Panc1 (cell line): ENCODE results near the gene EVL. TPM values are rescaled to one million over a fixed set of nuclear protein-coding genes. Genes with fewer than 3 reads are reported as not detected.

ENCODE experiments used
- ATAC-seq: fragments of 200-7000 bp; cut with Tn5 transposase; 2 replicates; pipeline ENCODE4 v1.9.1; 2020; ENCODE audit warnings: mild to moderate bottlenecking, moderate library complexity
- BruUV-seq: library from RNA; stranded (reverse); fragments of 400-500 nt; replicated peaks from 2 replicates; lab custom pipeline; 2021; lab: Mats Ljungman, UMichigan
- CTCF ChIA-PET: fragments of 300-600 bp; sonication (Branson Sonifier 250); formaldehyde crosslinking; loops from one replicate; lab custom pipeline; 2022; ENCODE audit warnings: antibody characterized with exemption; lab: Charles Lee
- POLR2A ChIA-PET: fragments of 300-600 bp; sonication (Branson Sonifier 250); formaldehyde crosslinking; loops from one replicate; lab custom pipeline; 2022; ENCODE audit warnings: antibody characterized with exemption; lab: Charles Lee
- DNase-seq: peaks from one replicate; pipeline ENCODE4 v3.0.0-alpha.2; 2010; ENCODE audit warnings: low read depth, low spot score
- H3K27ac ChIP-seq: 2 replicates; pipeline ENCODE4 v1.5.1; 2011; ENCODE audit warnings: mild to moderate bottlenecking, low read length, inconsistent platforms
- H3K27me3 ChIP-seq: fragments of 200-500 bp; sonication (Bioruptor generic); 2 replicates; pipeline ENCODE4 v1.6.0; 2014; ENCODE audit warnings: low read length, inconsistent platforms; ENCODE audit not compliant: control insufficient read depth, insufficient read depth
- H3K36me3 ChIP-seq: fragments of 200-500 bp; sonication (Bioruptor generic); 2 replicates; pipeline ENCODE4 v1.5.1; 2014; ENCODE audit warnings: inconsistent platforms, mild to moderate bottlenecking, low read length, moderate library complexity; ENCODE audit not compliant: control insufficient read depth, insufficient read depth
- H3K4me1 ChIP-seq: 2 replicates; pipeline ENCODE4 v1.5.1; 2011; ENCODE audit warnings: inconsistent platforms, mild to moderate bottlenecking, low read length, moderate library complexity; ENCODE audit not compliant: control insufficient read depth, insufficient read depth
- H3K4me3 ChIP-seq, 2 experiments: 2 replicates each; pipeline ENCODE4 v1.5.1; 2011 to 2012; ENCODE audit warnings: low read depth in 2 of 2, low read length in 2 of 2, mild to moderate bottlenecking in 2 of 2, inconsistent platforms in 1 of 2, moderate library complexity in 1 of 2
- H3K9me3 ChIP-seq: fragments of 200-500 bp; sonication (Bioruptor generic); 2 replicates; pipeline ENCODE4 v1.5.1; 2014; ENCODE audit warnings: low read depth, mild to moderate bottlenecking, inconsistent platforms, low read length, moderate library complexity; ENCODE audit not compliant: control insufficient read depth, insufficient read depth
- CTCF ChIP-seq: fragments of 450-650 bp; IDR thresholded peaks from 2 replicates; pipeline ENCODE4 v1.5.1; 2017; ENCODE audit warnings: mild to moderate bottlenecking
- POLR2AphosphoS5 ChIP-seq: IDR thresholded peaks from 2 replicates; pipeline ENCODE4 v1.6.1; 2012; ENCODE audit warnings: mild to moderate bottlenecking, low read depth, low read length, moderate library complexity
- REST ChIP-seq, 2 experiments: IDR thresholded peaks; 2 replicates each; pipeline ENCODE4 v1.6.1; 2011 to 2012; ENCODE audit warnings: low read depth in 2 of 2, control low read depth in 1 of 2, low read length in 1 of 2, mild to moderate bottlenecking in 1 of 2, moderate library complexity in 1 of 2; ENCODE audit not compliant: insufficient read depth in 1 of 2
- SIN3A ChIP-seq: IDR thresholded peaks from 2 replicates; pipeline ENCODE4 v1.6.1; 2012; ENCODE audit warnings: low read depth, mild to moderate bottlenecking, low read length, moderate library complexity, borderline replicate concordance; ENCODE audit not compliant: insufficient read depth
- TCF7L2 ChIP-seq: IDR thresholded peaks from 2 replicates; pipeline ENCODE4 v1.6.1; 2011; ENCODE audit warnings: mild to moderate bottlenecking, low read depth, low read length, inconsistent platforms
- in situ Hi-C: cut with HindIII; loops from 2 replicates; pipeline ENCODE4 v1.10.0; 2016; ENCODE audit warnings: low sequenced_read_pairs, low pct_unique_long_range_greater_than_20kb
- intact Hi-C: fragments of 100-400 bp; cut with micrococcal nuclease; formaldehyde crosslinking; loops from one replicate; pipeline ENCODE4 v1.10.0; 2022; ENCODE audit not compliant: unreplicated experiment
- total RNA-seq: library from RNA; stranded (reverse); gene quantifications from one replicate; pipeline ENCODE4 v1.2.1, GENCODE V29; 2021; ENCODE audit not compliant: unreplicated experiment

The EVL gene
- total RNA-seq, 1 experiment from 2014 or later, result 38.3 TPM

GRCh38 chr14:100147691-100148464 is 82.7 kb downstream of the EVL start:
- CTCF ChIA-PET, result no interaction called here
- in situ Hi-C loops, result no loop called here
- POLR2A ChIA-PET, result no interaction called here

GRCh38 chr14:100148837-100149731 is 83.9 kb downstream of the EVL start:
- POLR2A ChIA-PET, result no interaction called here
- no peak for DNase-seq
- no peak for ATAC-seq

More at GRCh38 chr14:100147691-100148464, 82.7 kb downstream of the EVL start:
- Histone ChIP-seq H3K9me3 (no peaks in the 10 kb centered on the region), H3K27me3 (no peaks in the 10 kb centered on the region), H3K4me3 (no peak overlapping the region), H3K4me1 (no peaks in the 10 kb centered on the region), H3K36me3 (no peaks in the 10 kb centered on the region), H3K27ac (no peak overlapping the region)
- no TSS peak for BruUV-seq
- no peak for DNase-seq
- TF ChIP-seq SIN3A (no peak), POLR2AphosphoS5 (no peak)
- ATAC-seq, result no peak
- intact Hi-C loops, result no loop called here

More at GRCh38 chr14:100148837-100149731, 83.9 kb downstream of the EVL start:
- BruUV-seq, result no TSS peak
- Histone ChIP-seq H3K27me3 (no peaks in the 10 kb centered on the region), H3K4me3 (no peak overlapping the region), H3K4me1 (no peaks in the 10 kb centered on the region), H3K27ac (no peak overlapping the region), H3K9me3 (no peaks in the 10 kb centered on the region), H3K36me3 (no peaks in the 10 kb centered on the region)
- TF ChIP-seq POLR2AphosphoS5, result no peak
- TF ChIP-seq CTCF, result no peak
- TF ChIP-seq SIN3A, result no peak
- TF ChIP-seq REST (IDR thresholded peaks at IDR 0.05; ENCODE audit: insufficient read depth in 1 of 2, low read depth in 2 of 2, low read length in 1 of 2), result no peak
- no peak for TF ChIP-seq TCF7L2
- CTCF ChIA-PET, result no interaction called here
- in situ Hi-C loops, result no loop called here
- intact Hi-C loops, result no loop called here
